ENCODE data around the gene LRFN4.

GRCh38 chr11:66844496-66845142 is 12.2 kb upstream of the LRFN4 start:
- TF ChIP-seq, protein P1, sequence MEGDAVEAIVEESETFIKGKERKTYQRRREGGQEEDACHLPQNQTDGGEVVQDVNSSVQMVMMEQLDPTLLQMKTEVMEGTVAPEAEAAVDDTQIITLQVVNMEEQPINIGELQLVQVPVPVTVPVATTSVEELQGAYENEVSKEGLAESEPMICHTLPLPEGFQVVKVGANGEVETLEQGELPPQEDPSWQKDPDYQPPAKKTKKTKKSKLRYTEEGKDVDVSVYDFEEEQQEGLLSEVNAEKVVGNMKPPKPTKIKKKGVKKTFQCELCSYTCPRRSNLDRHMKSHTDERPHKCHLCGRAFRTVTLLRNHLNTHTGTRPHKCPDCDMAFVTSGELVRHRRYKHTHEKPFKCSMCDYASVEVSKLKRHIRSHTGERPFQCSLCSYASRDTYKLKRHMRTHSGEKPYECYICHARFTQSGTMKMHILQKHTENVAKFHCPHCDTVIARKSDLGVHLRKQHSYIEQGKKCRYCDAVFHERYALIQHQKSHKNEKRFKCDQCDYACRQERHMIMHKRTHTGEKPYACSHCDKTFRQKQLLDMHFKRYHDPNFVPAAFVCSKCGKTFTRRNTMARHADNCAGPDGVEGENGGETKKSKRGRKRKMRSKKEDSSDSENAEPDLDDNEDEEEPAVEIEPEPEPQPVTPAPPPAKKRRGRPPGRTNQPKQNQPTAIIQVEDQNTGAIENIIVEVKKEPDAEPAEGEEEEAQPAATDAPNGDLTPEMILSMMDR (IDR thresholded peaks at IDR 0.05) = no peak
- TF ChIP-seq POLR2A (IDR thresholded peaks at IDR 0.05; ENCODE audit: low read depth) = no peak
- TF ChIP-seq EP300 (IDR thresholded peaks at IDR 0.05) = no peak
- TF ChIP-seq POLR2AphosphoS5 (IDR thresholded peaks at IDR 0.05) = no peak
